NCI-H345 treated with DMSO at 0.1 percent for 48 hours (cell line): ENCODE measurements around the gene ABAT.
A peak's percentile ranks its signal among the peaks of the same experiment; 100 is the strongest.
"Not testable (repeated sequence)": the region's sequence is repeated elsewhere in the genome, so short reads cannot be mapped to it uniquely, and the experiment has no call there.

Source experiments
- DNase-seq: peaks from one replicate; lab custom pipeline; 2025; ENCODE audit not compliant: unreplicated experiment; lab: John Stamatoyannopoulos, UW

ABAT gene

GRCh38 chr16:8648877-8649276, 25.5 kb upstream of the ABAT start:
- no peak for DNase-seq

- DNase-seq, result no peak
These were observed 24.4 kb upstream of the ABAT start for GRCh38 chr16:8649829-8650554.

GRCh38 chr16:8651958-8652357, 22.5 kb upstream of the ABAT start:
- not testable (repeated sequence) for DNase-seq

GRCh38 chr16:8655184-8655717, 19.2 kb upstream of the ABAT start:
- DNase-seq, result no peak

GRCh38 chr16:8656376-8656775, 18.0 kb upstream of the ABAT start:
- no peak for DNase-seq

- peak; percentile 44 for DNase-seq
These were observed 13.5 kb upstream of the ABAT start for GRCh38 chr16:8660841-8661301.

GRCh38 chr16:8661703-8662102, 12.7 kb upstream of the ABAT start:
- DNase-seq, result no peak

- DNase-seq, result no peak
These were observed 11.0 kb upstream of the ABAT start for GRCh38 chr16:8663192-8664089.

- no peak for DNase-seq
These were observed 8.9 kb upstream of the ABAT start for GRCh38 chr16:8665529-8665928.

- DNase-seq, result no peak
These were observed 6.9 kb upstream of the ABAT start for GRCh38 chr16:8667492-8667891.

- DNase-seq, result no peak
These were observed 6.3 kb upstream of the ABAT start for GRCh38 chr16:8668113-8668512.

- no peak for DNase-seq
These were observed 4.9 kb upstream of the ABAT start for GRCh38 chr16:8669481-8669880.

GRCh38 chr16:8670014-8670560, 4.3 kb upstream of the ABAT start:
- DNase-seq, result no peak

GRCh38 chr16:8673611-8674412, 605 bp upstream of the ABAT start:
- no peak for DNase-seq

GRCh38 chr16:8675183-8676159, 1.1 kb downstream of the ABAT start:
- DNase-seq, result no peak

- DNase-seq, result no peak
These were observed 1.7 kb downstream of the ABAT start for GRCh38 chr16:8676160-8676547.

- DNase-seq, result no peak
These were observed 2.4 kb downstream of the ABAT start for GRCh38 chr16:8676737-8677375.

GRCh38 chr16:8677481-8677880, 3.1 kb downstream of the ABAT start:
- DNase-seq, result no peak
